Mesenchymal stem cell (in vitro differentiated cells and primary cell): Measurements from ENCODE around the gene TDRD6.
"Not testable (repeated sequence)": the region's sequence is repeated elsewhere in the genome, so short reads cannot be mapped to it uniquely, and the experiment has no call there.

Source experiments
- DNase-seq: peaks from one replicate; pipeline ENCODE4 v3.0.0-alpha.2; 2013
- H2AFZ ChIP-seq: one replicate; pipeline ENCODE4 v1.6.1; 2013; ENCODE audit warnings: low read depth, mild to moderate bottlenecking, control low read depth, inconsistent platforms, low read length, moderate library complexity
- H2AK5ac ChIP-seq: 2 replicates; pipeline ENCODE4 v1.6.1; 2013; ENCODE audit warnings: low read length, moderate library complexity, mild to moderate bottlenecking, inconsistent platforms; ENCODE audit not compliant: severe bottlenecking
- H2BK120ac ChIP-seq: one replicate; pipeline ENCODE4 v1.6.1; 2013; ENCODE audit warnings: low read depth, mild to moderate bottlenecking, inconsistent platforms, low read length, moderate library complexity
- H2BK12ac ChIP-seq, 2 experiments: one replicate each; pipeline ENCODE4 v1.6.1; 2013; ENCODE audit warnings: inconsistent platforms in 2 of 2, low read length in 2 of 2, mild to moderate bottlenecking in 2 of 2, moderate library complexity in 2 of 2, control low read depth in 1 of 2
- H2BK15ac ChIP-seq: one replicate; pipeline ENCODE4 v1.6.1; 2013; ENCODE audit warnings: mild to moderate bottlenecking, low read depth, inconsistent platforms; ENCODE audit not compliant: poor library complexity, severe bottlenecking
- H2BK5ac ChIP-seq: 2 replicates; pipeline ENCODE4 v1.6.1; 2013; ENCODE audit warnings: low read depth, mild to moderate bottlenecking, low read length, control low read depth, inconsistent platforms; ENCODE audit not compliant: poor library complexity, severe bottlenecking
- H3K14ac ChIP-seq, 2 experiments: one replicate each; pipeline ENCODE4 v1.6.1; 2013; ENCODE audit warnings: inconsistent platforms in 2 of 2, low read length in 2 of 2, control low read depth in 1 of 2, mild to moderate bottlenecking in 1 of 2, moderate library complexity in 1 of 2
- H3K18ac ChIP-seq, 2 experiments: one replicate each; pipeline ENCODE4 v1.6.1; 2013; ENCODE audit warnings: inconsistent platforms in 2 of 2, low read length in 2 of 2, control low read depth in 1 of 2, low read depth in 1 of 2, mild to moderate bottlenecking in 1 of 2
- H3K23ac ChIP-seq, 2 experiments: one replicate each; pipeline ENCODE4 v1.6.1; 2013; ENCODE audit warnings: inconsistent platforms in 2 of 2, low read length in 2 of 2, mild to moderate bottlenecking in 2 of 2, moderate library complexity in 2 of 2, control low read depth in 1 of 2
- H3K27ac ChIP-seq: 2 replicates; pipeline ENCODE4 v1.5.1; 2013; ENCODE audit warnings: mild to moderate bottlenecking, moderate library complexity, low read length, control low read depth, inconsistent platforms; ENCODE audit not compliant: poor library complexity, severe bottlenecking
- H3K27me3 ChIP-seq, 2 experiments: 2 replicates each; pipeline versions ENCODE4 v1.6.1 to v1.7.0; 2013; ENCODE audit warnings: low read length in 2 of 2, mild to moderate bottlenecking in 2 of 2, moderate library complexity in 2 of 2, control low read depth in 1 of 2, inconsistent platforms in 1 of 2; ENCODE audit not compliant: control insufficient read depth in 1 of 2, insufficient read depth in 1 of 2
- H3K36me3 ChIP-seq, 2 experiments: 2 replicates each; pipeline versions ENCODE4 v1.6.1 to v1.7.0; 2013; ENCODE audit warnings: low read length in 2 of 2, control low read depth in 1 of 2, inconsistent platforms in 1 of 2, low read depth in 1 of 2, mild to moderate bottlenecking in 1 of 2; ENCODE audit not compliant: insufficient read depth in 2 of 2, control insufficient read depth in 1 of 2
- H3K4ac ChIP-seq, 2 experiments: one replicate each; pipeline ENCODE4 v1.6.1; 2013; ENCODE audit warnings: inconsistent platforms in 2 of 2, low read length in 2 of 2, mild to moderate bottlenecking in 2 of 2, moderate library complexity in 2 of 2, control low read depth in 1 of 2, low read depth in 1 of 2
- H3K4me1 ChIP-seq: 2 replicates; pipeline ENCODE4 v1.6.1; 2013; ENCODE audit warnings: low read depth, low read length, control low read depth; ENCODE audit not compliant: control insufficient read depth, insufficient read depth
- H3K4me2 ChIP-seq: 2 replicates; pipeline ENCODE4 v1.6.1; 2013; ENCODE audit warnings: low read length, mild to moderate bottlenecking, inconsistent platforms; ENCODE audit not compliant: poor library complexity, severe bottlenecking
- H3K4me3 ChIP-seq, 2 experiments: 2 replicates each; pipeline versions ENCODE4 v1.5.1 to v1.7.0; 2013; ENCODE audit warnings: low read length in 2 of 2, mild to moderate bottlenecking in 2 of 2, control low read depth in 1 of 2, low read depth in 1 of 2; ENCODE audit not compliant: insufficient read depth in 1 of 2
- H3K79me1 ChIP-seq: replicated peaks from 2 replicates; pipeline ENCODE4 v1.6.1; 2013; ENCODE audit warnings: mild to moderate bottlenecking, control low read depth, low read length, inconsistent platforms; ENCODE audit not compliant: poor library complexity, severe bottlenecking
- H3K9ac ChIP-seq: 2 replicates; pipeline ENCODE4 v1.7.0; 2013; ENCODE audit warnings: mild to moderate bottlenecking, low read length, moderate library complexity
- H3K9me3 ChIP-seq: 2 replicates; pipeline ENCODE4 v1.7.0; 2013; ENCODE audit warnings: mild to moderate bottlenecking, low read length; ENCODE audit not compliant: control insufficient read depth
- H4K8ac ChIP-seq: one replicate; pipeline ENCODE4 v1.6.1; 2013; ENCODE audit warnings: inconsistent platforms, mild to moderate bottlenecking, low read length, moderate library complexity
- H4K91ac ChIP-seq: one replicate; pipeline ENCODE4 v1.6.1; 2013; ENCODE audit warnings: mild to moderate bottlenecking, low read length, inconsistent platforms
- WGBS: methylation state at CpG from one replicate; pipeline ENCODE4 v1.1.7; 2013; ENCODE audit warnings: mixed read lengths; 5-methylcytosine and 5-hydroxymethylcytosine counted together

The TDRD6 gene

DNA sequence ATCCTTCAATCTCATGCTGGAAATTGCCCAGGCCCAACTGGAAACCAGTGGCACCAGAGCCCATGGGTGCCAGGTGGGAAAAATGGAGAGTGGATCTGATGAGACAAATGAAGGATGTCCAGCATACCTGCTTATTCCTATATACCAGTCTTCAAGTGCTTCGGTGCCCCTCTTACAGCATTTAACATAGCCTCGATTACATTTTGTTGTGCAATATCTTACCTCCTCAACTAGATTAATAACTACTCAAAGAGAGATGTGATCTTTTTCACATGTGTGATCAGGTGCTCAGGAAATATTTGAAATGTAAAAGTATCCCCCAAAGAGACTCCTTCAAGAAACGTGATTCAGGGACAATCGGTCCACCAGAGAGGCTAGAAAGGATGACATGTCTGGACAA, 54.2 kb downstream of the TDRD6 start:
- no peak overlapping the region for H2BK15ac ChIP-seq
- H3K36me3 ChIP-seq: no peaks in the 10 kb centered on the region
- no peak overlapping the region for H3K14ac ChIP-seq
- H3K79me1 ChIP-seq: no peaks in the 10 kb centered on the region
- no peak overlapping the region for H2BK12ac ChIP-seq
- H3K9ac ChIP-seq: no peak overlapping the region
- no peak overlapping the region for H3K18ac ChIP-seq
- no peak overlapping the region for H2AK5ac ChIP-seq
- no peak overlapping the region for H4K91ac ChIP-seq
- no peak overlapping the region for H2BK5ac ChIP-seq
- H3K4me3 ChIP-seq: no peak overlapping the region
- H3K23ac ChIP-seq: no peak overlapping the region
- H4K8ac ChIP-seq: no peak overlapping the region
- no peak overlapping the region for H3K27ac ChIP-seq
- peaks cover 20 to 31% of the 10 kb centered on the region in 2 experiments for H3K27me3 ChIP-seq
- no peak overlapping the region for H2AFZ ChIP-seq
- no peak overlapping the region for H3K4me2 ChIP-seq
- no peak for DNase-seq
- no peak overlapping the region for H3K4ac ChIP-seq
- 96% methylated on average over 4 of the region's 4 CpGs for WGBS
- H3K9me3 ChIP-seq: no peaks in the 10 kb centered on the region
- H2BK120ac ChIP-seq: no peak overlapping the region
- H3K4me1 ChIP-seq: no peaks in the 10 kb centered on the region

DNA sequence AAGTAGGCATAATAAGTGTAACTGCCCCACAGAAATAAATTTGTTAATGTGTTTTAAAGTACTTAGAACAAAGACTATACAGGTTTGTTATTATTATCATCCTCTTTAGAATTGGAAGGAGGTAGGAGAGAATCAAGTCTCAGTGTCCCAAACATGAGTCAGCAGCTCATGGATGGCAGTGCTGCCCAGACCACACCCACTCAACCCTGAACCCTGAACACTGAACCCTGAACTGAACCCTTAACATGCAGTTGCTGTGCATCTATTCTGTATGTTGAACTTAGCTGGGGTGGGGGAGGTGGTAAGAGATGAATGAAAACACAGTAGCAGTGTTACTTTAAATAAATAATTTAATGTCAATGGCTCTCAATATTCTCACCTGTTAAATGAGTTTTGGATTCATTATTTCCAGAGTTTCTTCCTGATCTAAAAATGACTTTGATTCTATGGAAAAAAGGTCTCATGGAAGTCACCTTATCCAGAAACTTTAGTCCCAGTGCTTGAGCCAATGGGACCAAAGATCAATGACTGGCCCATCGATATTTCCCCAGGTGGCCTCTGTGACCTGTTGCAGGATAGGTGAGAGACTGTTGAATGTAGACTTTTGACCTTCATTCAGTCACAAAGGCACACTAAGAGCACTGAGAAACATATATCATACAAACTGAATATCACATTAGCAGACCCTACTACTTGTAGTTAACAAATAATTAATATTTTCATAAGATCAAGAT, 55.9 kb downstream of the TDRD6 start:
- no peak overlapping the region for H3K18ac ChIP-seq
- H3K4me3 ChIP-seq: no peak overlapping the region
- no CpG with 5 or more reads among the region's 1 CpG for WGBS
- no peak overlapping the region for H2BK12ac ChIP-seq
- no peaks in the 10 kb centered on the region for H3K36me3 ChIP-seq
- H4K91ac ChIP-seq: no peak overlapping the region
- H2BK15ac ChIP-seq: no peak overlapping the region
- H2AFZ ChIP-seq: no peak overlapping the region
- no peaks in the 10 kb centered on the region for H3K79me1 ChIP-seq
- no peak overlapping the region for H4K8ac ChIP-seq
- no peak overlapping the region for H2BK5ac ChIP-seq
- no peak overlapping the region for H3K9ac ChIP-seq
- no peak overlapping the region for H2BK120ac ChIP-seq
- H3K4me1 ChIP-seq: no peaks in the 10 kb centered on the region
- H3K27ac ChIP-seq: no peak overlapping the region
- no peak overlapping the region for H3K4me2 ChIP-seq
- H3K27me3 ChIP-seq: peaks cover 14 to 23% of the 10 kb centered on the region in 2 experiments
- no peak overlapping the region for H2AK5ac ChIP-seq
- no peak overlapping the region for H3K4ac ChIP-seq
- no peak for DNase-seq
- no peaks in the 10 kb centered on the region for H3K9me3 ChIP-seq
- H3K14ac ChIP-seq: no peak overlapping the region
- no peak overlapping the region for H3K23ac ChIP-seq

GRCh38 chr6:46744159-46744725, 56.6 kb downstream of the TDRD6 start:
- H3K9me3 ChIP-seq, H3K79me1 ChIP-seq, H2BK5ac ChIP-seq, H3K18ac ChIP-seq, H3K36me3 ChIP-seq, H3K4me2 ChIP-seq, H2BK12ac ChIP-seq, H3K23ac ChIP-seq, H4K91ac ChIP-seq, DNase-seq, H3K4ac ChIP-seq, H3K27ac ChIP-seq, H2BK15ac ChIP-seq, H3K14ac ChIP-seq, H3K9ac ChIP-seq, H2AK5ac ChIP-seq, H3K4me3 ChIP-seq, H2AFZ ChIP-seq, H4K8ac ChIP-seq, H2BK120ac ChIP-seq, H3K4me1 ChIP-seq: not testable (repeated sequence)
- peaks cover 14 to 22% of the 10 kb centered on the region in 2 experiments for H3K27me3 ChIP-seq
- WGBS: 100% methylated on average over 2 of the region's 3 CpGs

DNA sequence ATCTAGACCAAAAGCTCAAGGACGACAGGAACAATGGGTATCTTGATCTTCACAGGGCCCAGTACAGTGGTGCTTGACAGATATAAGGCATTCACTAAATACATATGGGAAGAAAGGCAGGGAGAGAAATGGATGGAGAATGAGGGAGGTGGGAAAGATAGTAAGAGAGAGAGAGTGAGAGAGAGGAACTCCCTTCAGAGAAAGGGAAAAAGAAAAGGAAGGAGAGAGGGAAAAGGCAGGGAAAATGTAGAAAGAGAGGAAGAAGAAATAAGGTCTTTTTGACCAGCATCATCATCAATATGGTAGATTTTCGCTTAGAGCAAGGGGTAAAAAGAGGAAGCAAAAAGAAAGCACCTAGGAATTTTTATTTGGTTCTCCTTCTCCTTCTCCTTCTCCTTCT, 58.3 kb downstream of the TDRD6 start:
- Histone ChIP-seq H3K9me3 (no peaks in the 10 kb centered on the region), H3K4me2 (no peak overlapping the region), H3K27ac (no peak overlapping the region), H4K91ac (no peak overlapping the region), H3K4ac (no peak overlapping the region), H2BK5ac (no peak overlapping the region), H3K18ac (no peak overlapping the region), H3K79me1 (no peaks in the 10 kb centered on the region), H2AFZ (no peak overlapping the region), H2BK15ac (no peak overlapping the region), H3K9ac (no peak overlapping the region), H2AK5ac (no peak overlapping the region), H2BK120ac (no peak overlapping the region), H3K4me3 (no peak overlapping the region), H3K23ac (no peak overlapping the region), H4K8ac (no peak overlapping the region), H3K4me1 (no peaks in the 10 kb centered on the region), H3K14ac (no peak overlapping the region), H3K36me3 (no peaks in the 10 kb centered on the region), H3K27me3 (peaks cover 14 to 19% of the 10 kb centered on the region in 2 experiments), H2BK12ac (no peak overlapping the region)
- 67% methylated on average over 2 of the region's 2 CpGs for WGBS
- DNase-seq: no peak
